HG03025 (cell line): ENCODE measurements around the gene AFF1.

ENCODE experiments used
- ATAC-seq: cut with Tn5 transposase; IDR thresholded peaks from one replicate; pipeline ENCODE4 v1.9.1; 2021; ENCODE audit warnings: mild to moderate bottlenecking, moderate library complexity; ENCODE audit not compliant: unreplicated experiment, low FRiP score

The AFF1 gene

DNA sequence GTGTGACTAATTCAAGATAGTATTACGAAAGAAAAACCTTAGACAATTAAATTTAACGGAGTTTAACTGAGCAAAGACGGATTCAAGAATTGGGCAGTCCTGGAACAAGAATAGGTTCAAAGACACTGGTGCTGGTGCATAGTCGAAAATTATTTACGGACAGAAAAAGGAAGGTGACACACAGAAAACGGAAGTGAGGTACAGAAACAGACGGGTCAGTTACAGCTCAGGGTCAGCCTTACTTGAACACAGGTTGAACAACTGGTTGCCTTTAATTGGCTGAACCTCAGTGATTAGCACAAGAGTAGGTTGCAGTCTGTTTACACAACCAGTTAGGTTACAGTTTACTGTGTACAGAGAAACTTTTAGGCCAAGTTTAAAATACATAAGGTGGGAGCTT, 254.1 kb downstream of the AFF1 start:
- ATAC-seq, result no peak
